Stimulated activated CD8-positive, alpha-beta memory T cell treated with anti-CD3 and anti-CD28 coated beads, Interleukin-15, amount 100 ng/mL, for 1 hour (primary cell): ENCODE measurements around the gene TREX2.

Experiments
- DNase-seq: peaks from one replicate; pipeline ENCODE4 v3.0.0-alpha.2; 2020; ENCODE audit warnings: low read depth

Gene TREX2

GRCh38 chrX:153475751-153476281 is 30.0 kb upstream of the TREX2 start:
- DNase-seq = no peak

GRCh38 chrX:153475271-153475670 is 29.4 kb upstream of the TREX2 start:
- no peak for DNase-seq

GRCh38 chrX:153474718-153475117 is 28.9 kb upstream of the TREX2 start:
- DNase-seq = no peak

GRCh38 chrX:153474266-153474665 is 28.4 kb upstream of the TREX2 start:
- no peak for DNase-seq

- DNase-seq = no peak
These were observed 27.3 kb upstream of the TREX2 start for GRCh38 chrX:153473126-153473525.

GRCh38 chrX:153471663-153472280 is 25.9 kb upstream of the TREX2 start:
- no peak for DNase-seq

- DNase-seq = peak; percentile 70
These were observed 24.8 kb upstream of the TREX2 start, which contains the start of gene HAUS7 for GRCh38 chrX:153470411-153471363. TSS of gene HAUS7 (minus strand) at chrX:153470576. CDS start at chrX:153470557, 19 bp downstream.

- no peak for DNase-seq
These were observed 24.1 kb upstream of the TREX2 start for GRCh38 chrX:153469811-153470410.

GRCh38 chrX:153468008-153468580 is 22.2 kb upstream of the TREX2 start:
- DNase-seq = no peak

GRCh38 chrX:153465691-153466380 is 20.0 kb upstream of the TREX2 start:
- no peak for DNase-seq

GRCh38 chrX:153464116-153464515 is 18.3 kb upstream of the TREX2 start:
- DNase-seq = no peak

- DNase-seq = no peak
These were observed 17.7 kb upstream of the TREX2 start for GRCh38 chrX:153463556-153463955.

- DNase-seq = no peak
These were observed 17.2 kb upstream of the TREX2 start for GRCh38 chrX:153463031-153463430.

GRCh38 chrX:153462291-153462690 is 16.4 kb upstream of the TREX2 start:
- DNase-seq = no peak

GRCh38 chrX:153460826-153461225 is 15.0 kb upstream of the TREX2 start:
- DNase-seq = peak; percentile 27

GRCh38 chrX:153459986-153460385 is 14.1 kb upstream of the TREX2 start:
- DNase-seq = no peak

- DNase-seq = no peak
These were observed 12.6 kb upstream of the TREX2 start for GRCh38 chrX:153458476-153458875.

GRCh38 chrX:153457827-153458466 is 12.1 kb upstream of the TREX2 start:
- DNase-seq = no peak

GRCh38 chrX:153457136-153457825 is 11.4 kb upstream of the TREX2 start:
- DNase-seq = no peak

GRCh38 chrX:153456704-153457103 is 10.8 kb upstream of the TREX2 start:
- no peak for DNase-seq
